NCI-H524 (cell line): ENCODE data around the gene PATL2.
A peak's percentile ranks its signal among the peaks of the same experiment; 100 is the strongest.
"Not testable (repeated sequence)": the region's sequence is repeated elsewhere in the genome, so short reads cannot be mapped to it uniquely, and the experiment has no call there.

Experiments used
- DNase-seq, 2 experiments: peaks; one replicate each; lab custom pipeline; 2025; lab: John Stamatoyannopoulos, UW

Gene PATL2

GRCh38 chr15:44711096-44711742 lies at the start of gene PATL2, which contains the start of gene B2M:
PATL2 (minus strand) TSS chr15:44711323; CDS start chr15:44676490, 34,833 bp downstream.
B2M (plus strand) TSS chr15:44711517; CDS start chr15:44711547, 30 bp downstream.
- peak; percentile 95 to 96 for DNase-seq

GRCh38 chr15:44753345-44753744 lies 42.2 kb upstream of the PATL2 start:
- DNase-seq: no peak

- DNase-seq: not testable (repeated sequence)
Observed at GRCh38 chr15:44743454-44743853, 32.3 kb upstream of the PATL2 start.

GRCh38 chr15:44739222-44739847 lies 28.2 kb upstream of the PATL2 start:
- not testable (repeated sequence) for DNase-seq

GRCh38 chr15:44738340-44738984 lies 27.3 kb upstream of the PATL2 start:
- peak in 1 of 2 experiments; percentile 58 for DNase-seq

GRCh38 chr15:44736181-44736765 lies 25.1 kb upstream of the PATL2 start, which contains the start of gene TRIM69:
TRIM69 (plus strand) TSS chr15:44736528; CDS start chr15:44736705, 177 bp downstream.
- DNase-seq: no peak

GRCh38 chr15:44735482-44736180 lies 24.5 kb upstream of the PATL2 start:
- DNase-seq: no peak

GRCh38 chr15:44734839-44735481 lies 23.8 kb upstream of the PATL2 start:
- DNase-seq: no peak

GRCh38 chr15:44729408-44730127 lies 18.4 kb upstream of the PATL2 start:
- peak in 1 of 2 experiments; percentile 74 for DNase-seq

GRCh38 chr15:44728576-44729407 lies 17.7 kb upstream of the PATL2 start:
- peak; percentile 97 to 98 for DNase-seq

GRCh38 chr15:44728232-44728575 lies 17.1 kb upstream of the PATL2 start:
- DNase-seq: not testable (repeated sequence)

- DNase-seq: no peak
Observed at GRCh38 chr15:44727485-44728231, 16.5 kb upstream of the PATL2 start.

GRCh38 chr15:44726568-44727484 lies 15.7 kb upstream of the PATL2 start:
- no peak for DNase-seq

GRCh38 chr15:44726136-44726535 lies 15.0 kb upstream of the PATL2 start:
- no peak for DNase-seq

GRCh38 chr15:44722011-44722410 lies 10.9 kb upstream of the PATL2 start:
- no peak for DNase-seq

- DNase-seq: no peak
Observed at GRCh38 chr15:44720460-44721176, 9.5 kb upstream of the PATL2 start.

GRCh38 chr15:44720000-44720435 lies 8.9 kb upstream of the PATL2 start:
- not testable (repeated sequence) for DNase-seq
